ENCODE measurements around the gene ACACA.
A peak's percentile ranks its signal among the peaks of the same experiment; 100 is the strongest.
"Not testable (repeated sequence)": the region's sequence is repeated elsewhere in the genome, so short reads cannot be mapped to it uniquely, and the experiment has no call there.

ACACA gene

GRCh38 chr17:37361543-37361942, 45.1 kb downstream of the ACACA start:
- Histone ChIP-seq H3K27ac (ENCODE audit: low read length) (no peak overlapping the region), H3K4me3 (ENCODE audit: low read length) (no peak overlapping the region)

GRCh38 chr17:37360632-37361031, 46.0 kb downstream of the ACACA start:
- Histone ChIP-seq H3K36me3 (ENCODE audit: insufficient read depth, low read depth, low read length) (peaks cover 4% of the 10 kb centered on the region; the same call in 1 of the 2 replicates), H3K4me3 (ENCODE audit: low read length) (no peak overlapping the region), H3K4me1 (ENCODE audit: insufficient read depth, low read length) (peaks cover 18% of the 10 kb centered on the region), H3K27me3 (ENCODE audit: insufficient read depth, low read length) (no peaks in the 10 kb centered on the region), H3K9ac (ENCODE audit: low read depth, low read length) (peak overlapping the region; percentile 82; the same call in 1 of the 2 replicates), H3K27ac (ENCODE audit: low read length) (no peak overlapping the region), H3K9me3 (ENCODE audit: insufficient read depth, low read depth, low read length) (no peaks in the 10 kb centered on the region)

More at GRCh38 chr17:37361543-37361942, 45.1 kb downstream of the ACACA start:
- H3K9me3 ChIP-seq (ENCODE audit: insufficient read depth, low read depth, low read length): no peaks in the 10 kb centered on the region
- no peak overlapping the region for H3K9ac ChIP-seq (ENCODE audit: low read depth, low read length)
- H3K36me3 ChIP-seq (ENCODE audit: insufficient read depth, low read depth, low read length): peaks cover 4% of the 10 kb centered on the region; the same call in 1 of the 2 replicates
- no peaks in the 10 kb centered on the region for H3K27me3 ChIP-seq (ENCODE audit: insufficient read depth, low read length)
- H3K4me1 ChIP-seq (ENCODE audit: insufficient read depth, low read length): peaks cover 18% of the 10 kb centered on the region

DNA sequence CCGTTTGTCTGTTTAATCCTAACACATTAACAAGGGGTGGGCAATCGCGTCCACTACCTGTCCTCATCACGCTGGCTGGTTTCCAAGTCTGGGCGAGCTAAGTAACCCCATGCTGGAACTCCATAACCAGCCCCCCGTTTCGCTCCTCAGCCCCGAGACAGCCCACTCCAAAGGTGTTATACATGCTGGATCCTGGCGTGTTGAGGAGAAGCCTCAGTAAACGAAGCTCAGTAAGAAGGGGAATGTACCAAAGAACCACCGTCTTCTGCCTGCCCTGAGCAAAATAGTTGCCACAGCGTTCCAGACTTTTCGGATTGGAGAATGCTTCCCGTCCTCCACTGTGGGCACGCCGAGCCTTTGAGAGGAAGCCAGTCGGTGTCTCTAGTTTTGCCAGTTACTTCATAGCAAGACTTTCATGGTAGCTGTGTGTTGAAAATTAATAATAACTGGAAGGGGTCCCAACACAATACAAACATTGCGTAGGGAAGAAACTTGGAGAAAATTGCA, 46.9 kb downstream of the ACACA start:
- Histone ChIP-seq H3K27ac (ENCODE audit: low read length) (peak overlapping the region; percentile 57), H3K27me3 (ENCODE audit: insufficient read depth, low read length) (no peaks in the 10 kb centered on the region), H3K36me3 (ENCODE audit: insufficient read depth, low read depth, low read length) (peaks cover 6% of the 10 kb centered on the region; the same call in 1 of the 2 replicates), H3K9ac (ENCODE audit: low read depth, low read length) (peak overlapping the region; percentile 82; the same call in 1 of the 2 replicates), H3K9me3 (ENCODE audit: insufficient read depth, low read depth, low read length) (no peaks in the 10 kb centered on the region), H3K4me3 (ENCODE audit: low read length) (peak overlapping the region; percentile 59), H3K4me1 (ENCODE audit: insufficient read depth, low read length) (peaks cover 18% of the 10 kb centered on the region)

- Histone ChIP-seq H3K4me1 (ENCODE audit: insufficient read depth, low read length) (peaks cover 18% of the 10 kb centered on the region), H3K36me3 (ENCODE audit: insufficient read depth, low read depth, low read length) (peaks cover 13% of the 10 kb centered on the region; the same call in 1 of the 2 replicates), H3K27ac (ENCODE audit: low read length) (peak overlapping the region; percentile 57), H3K9me3 (ENCODE audit: insufficient read depth, low read depth, low read length) (no peaks in the 10 kb centered on the region), H3K9ac (ENCODE audit: low read depth, low read length) (peak overlapping the region; percentile 96), H3K4me3 (ENCODE audit: low read length) (peak overlapping the region; percentile 97), H3K27me3 (ENCODE audit: insufficient read depth, low read length) (no peaks in the 10 kb centered on the region)
Measured at GRCh38 chr17:37358830-37359681, 47.6 kb downstream of the ACACA start.

GRCh38 chr17:37358098-37358829, 48.4 kb downstream of the ACACA start:
- H3K9me3 ChIP-seq (ENCODE audit: insufficient read depth, low read depth, low read length): no peaks in the 10 kb centered on the region
- H3K27ac ChIP-seq (ENCODE audit: low read length): peak overlapping the region; percentile 74
- peak overlapping the region; percentile 96 for H3K9ac ChIP-seq (ENCODE audit: low read depth, low read length)
- no peaks in the 10 kb centered on the region for H3K27me3 ChIP-seq (ENCODE audit: insufficient read depth, low read length)
- H3K4me3 ChIP-seq (ENCODE audit: low read length): peak overlapping the region; percentile 97
- H3K4me1 ChIP-seq (ENCODE audit: insufficient read depth, low read length): peaks cover 18% of the 10 kb centered on the region
- H3K36me3 ChIP-seq (ENCODE audit: insufficient read depth, low read depth, low read length): peaks cover 18% of the 10 kb centered on the region; the same call in 1 of the 2 replicates

DNA sequence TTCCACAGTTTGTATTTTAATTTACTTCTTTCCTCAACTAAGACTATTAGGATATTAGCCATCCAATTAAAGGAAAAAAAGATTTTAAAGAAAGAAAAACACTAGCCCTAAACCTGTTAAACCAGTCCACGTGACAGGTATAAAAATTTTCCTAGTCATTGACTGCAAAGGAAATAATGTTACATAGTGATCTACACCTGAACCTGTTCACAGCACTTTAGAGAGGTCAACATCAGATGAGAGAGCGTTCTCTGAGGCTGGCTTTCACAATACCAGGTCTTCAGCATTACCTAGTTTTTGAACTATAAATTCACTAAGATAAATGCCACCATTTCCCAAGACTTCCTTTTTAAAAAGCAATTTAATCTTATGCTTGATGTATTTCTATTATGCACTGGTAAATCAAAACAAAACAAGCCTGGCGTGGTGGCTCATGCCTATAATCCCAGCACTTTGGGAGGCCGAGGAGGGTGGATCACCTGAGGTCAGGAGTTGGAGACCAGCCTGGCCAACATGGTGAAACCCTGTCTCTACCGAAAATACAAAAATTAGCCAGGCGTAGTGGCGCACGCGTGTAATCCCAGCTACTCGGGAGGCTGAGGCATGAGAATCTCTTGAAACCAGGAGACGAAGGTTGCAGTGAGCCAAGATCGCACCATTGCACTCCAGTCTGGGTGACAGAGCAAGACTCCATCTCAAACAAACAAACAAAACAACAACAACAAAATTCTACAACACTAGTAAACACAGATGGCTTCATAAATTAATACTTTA, 49.7 kb downstream of the ACACA start:
- Histone ChIP-seq H3K9ac (ENCODE audit: low read depth, low read length) (peak overlapping the region; percentile 96; the same call in 1 of the 2 replicates), H3K4me1 (ENCODE audit: insufficient read depth, low read length) (peaks cover 18% of the 10 kb centered on the region), H3K27ac (ENCODE audit: low read length) (peak overlapping the region; percentile 23), H3K4me3 (ENCODE audit: low read length) (peak overlapping the region; percentile 97), H3K36me3 (ENCODE audit: insufficient read depth, low read depth, low read length) (peaks cover 29% of the 10 kb centered on the region; the same call in 1 of the 2 replicates)
- H3K9me3 ChIP-seq (ENCODE audit: insufficient read depth, low read depth, low read length); H3K27me3 ChIP-seq (ENCODE audit: insufficient read depth, low read length): not testable (repeated sequence)

DNA sequence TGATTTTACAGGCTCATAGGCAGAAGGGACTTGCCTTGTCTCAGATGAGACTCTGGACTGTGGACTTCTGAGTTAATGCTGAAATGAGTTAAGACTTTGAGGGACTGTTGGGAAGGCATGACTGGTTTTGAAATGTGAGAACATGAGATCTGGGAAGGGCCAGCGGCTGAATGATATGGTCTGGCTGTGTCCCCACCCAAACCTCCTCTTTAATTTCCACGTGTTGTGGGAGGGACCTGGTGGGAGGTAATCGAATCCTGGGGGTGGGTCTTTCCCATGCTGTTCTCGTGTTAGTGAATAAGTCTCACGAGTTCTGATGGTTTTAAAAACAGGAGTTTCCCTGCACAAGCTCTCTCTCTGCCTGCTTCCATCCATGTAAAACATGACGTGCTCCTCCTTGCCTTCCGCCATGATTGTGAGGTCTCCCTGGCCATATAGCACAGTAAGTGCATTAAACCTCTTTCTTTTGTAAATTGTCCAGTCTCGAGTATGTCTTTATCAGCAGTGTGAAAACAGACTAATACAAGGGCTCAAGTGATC, 59.7 kb downstream of the ACACA start:
- not testable (repeated sequence) for H3K4me3 ChIP-seq (ENCODE audit: low read length); H3K27ac ChIP-seq (ENCODE audit: low read length); H3K4me1 ChIP-seq (ENCODE audit: insufficient read depth, low read length); H3K9ac ChIP-seq (ENCODE audit: low read depth, low read length); H3K9me3 ChIP-seq (ENCODE audit: insufficient read depth, low read depth, low read length); H3K27me3 ChIP-seq (ENCODE audit: insufficient read depth, low read length)
- peaks cover 23% of the 10 kb centered on the region; the same call in 1 of the 2 replicates for H3K36me3 ChIP-seq (ENCODE audit: insufficient read depth, low read depth, low read length)

- Histone ChIP-seq H3K27ac (ENCODE audit: low read length) (no peak overlapping the region), H3K36me3 (ENCODE audit: insufficient read depth, low read depth, low read length) (peaks cover 27% of the 10 kb centered on the region; the same call in 1 of the 2 replicates), H3K9me3 (ENCODE audit: insufficient read depth, low read depth, low read length) (peaks cover 7% of the 10 kb centered on the region), H3K9ac (ENCODE audit: low read depth, low read length) (no peak overlapping the region), H3K27me3 (ENCODE audit: insufficient read depth, low read length) (no peaks in the 10 kb centered on the region), H3K4me3 (ENCODE audit: low read length) (no peak overlapping the region), H3K4me1 (ENCODE audit: insufficient read depth, low read length) (no peaks in the 10 kb centered on the region)
Measured at GRCh38 chr17:37344519-37344918, 62.1 kb downstream of the ACACA start.

GRCh38 chr17:37342589-37342988, 64.0 kb downstream of the ACACA start:
- H3K27me3 ChIP-seq (ENCODE audit: insufficient read depth, low read length): no peaks in the 10 kb centered on the region
- no peak overlapping the region for H3K4me3 ChIP-seq (ENCODE audit: low read length)
- no peak overlapping the region for H3K27ac ChIP-seq (ENCODE audit: low read length)
- peaks cover 36% of the 10 kb centered on the region; the same call in 1 of the 2 replicates for H3K36me3 ChIP-seq (ENCODE audit: insufficient read depth, low read depth, low read length)
- H3K9ac ChIP-seq (ENCODE audit: low read depth, low read length): no peak overlapping the region
- H3K9me3 ChIP-seq (ENCODE audit: insufficient read depth, low read depth, low read length): peaks cover 7% of the 10 kb centered on the region
- H3K4me1 ChIP-seq (ENCODE audit: insufficient read depth, low read length): no peaks in the 10 kb centered on the region

- Histone ChIP-seq H3K9ac (ENCODE audit: low read depth, low read length) (no peak overlapping the region), H3K36me3 (ENCODE audit: insufficient read depth, low read depth, low read length) (peaks cover 36% of the 10 kb centered on the region; the same call in 1 of the 2 replicates), H3K4me1 (ENCODE audit: insufficient read depth, low read length) (peaks cover 8% of the 10 kb centered on the region; the same call in 1 of the 2 replicates), H3K27me3 (ENCODE audit: insufficient read depth, low read length) (no peaks in the 10 kb centered on the region), H3K4me3 (ENCODE audit: low read length) (no peak overlapping the region), H3K27ac (ENCODE audit: low read length) (no peak overlapping the region), H3K9me3 (ENCODE audit: insufficient read depth, low read depth, low read length) (no peaks in the 10 kb centered on the region)
Measured at GRCh38 chr17:37340804-37341203, 65.8 kb downstream of the ACACA start.

- Histone ChIP-seq H3K36me3 (ENCODE audit: insufficient read depth, low read depth, low read length) (peaks cover 23% of the 10 kb centered on the region; the same call in 1 of the 2 replicates), H3K4me1 (ENCODE audit: insufficient read depth, low read length) (peaks cover 8% of the 10 kb centered on the region; the same call in 1 of the 2 replicates), H3K27ac (ENCODE audit: low read length) (no peak overlapping the region), H3K9me3 (ENCODE audit: insufficient read depth, low read depth, low read length) (no peaks in the 10 kb centered on the region), H3K27me3 (ENCODE audit: insufficient read depth, low read length) (no peaks in the 10 kb centered on the region), H3K9ac (ENCODE audit: low read depth, low read length) (no peak overlapping the region), H3K4me3 (ENCODE audit: low read length) (no peak overlapping the region)
Measured at GRCh38 chr17:37339321-37339720, 67.3 kb downstream of the ACACA start.

All from iPS-20b (cell line).